ENCODE results near the gene LRRC4B. TPM values are rescaled to one million over a fixed set of nuclear protein-coding genes. Genes with fewer than 3 reads are reported as not detected.
"Not testable (repeated sequence)": the region's sequence is repeated elsewhere in the genome, so short reads cannot be mapped to it uniquely, and the experiment has no call there.

Gene LRRC4B
- total RNA-seq, 1 donor from 2014 or later, result not detected

DNA sequence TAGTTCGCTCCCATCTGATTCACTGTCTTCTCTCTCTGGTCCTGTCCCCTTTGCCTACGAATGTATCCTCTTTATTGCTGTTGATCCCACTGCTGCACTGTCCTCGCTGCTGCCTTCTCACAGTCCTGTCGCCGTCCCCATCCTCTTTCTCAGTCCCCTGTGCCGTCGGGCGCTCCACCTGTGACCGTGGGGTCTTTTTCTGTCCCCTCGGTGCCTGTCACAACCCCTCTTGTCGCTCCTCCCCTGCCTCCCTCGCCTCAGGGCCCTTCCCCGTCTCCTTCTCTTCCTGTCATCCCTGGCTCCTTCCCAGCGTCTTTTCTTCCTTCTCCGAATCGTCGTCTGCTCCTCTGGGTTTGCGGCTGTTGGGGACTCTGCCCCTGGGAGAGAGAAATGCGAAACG lies 39.2 kb upstream of the LRRC4B start:
- Histone ChIP-seq H2AFZ (ENCODE audit: low read depth, low read length) (no peak overlapping the region), H3K4me2 (ENCODE audit: low read length) (no peak overlapping the region), H3K79me2 (ENCODE audit: insufficient read depth, low read length) (no peaks in the 10 kb centered on the region), H3K9me3 (ENCODE audit: insufficient read depth, low read depth, low read length) (no peaks in the 10 kb centered on the region), H3K4me1 (ENCODE audit: insufficient read depth, low read length) (no peaks in the 10 kb centered on the region), H3K9ac (ENCODE audit: low read length) (no peak overlapping the region), H4K20me1 (ENCODE audit: insufficient read depth, low read length) (no peaks in the 10 kb centered on the region), H3K36me3 (ENCODE audit: insufficient read depth, low read length) (no peaks in the 10 kb centered on the region), H3K4me3 (ENCODE audit: insufficient read depth, low read depth, low read length) (no peak overlapping the region), H3K27me3 (ENCODE audit: insufficient read depth, low read length) (no peaks in the 10 kb centered on the region), H3K27ac (ENCODE audit: low read depth, low read length) (no peak overlapping the region)
- H3K36me3 Mint-ChIP-seq (ENCODE audit: low read depth, unreplicated experiment), result no peaks in the 10 kb centered on the region
- TF ChIP-seq, protein P1, sequence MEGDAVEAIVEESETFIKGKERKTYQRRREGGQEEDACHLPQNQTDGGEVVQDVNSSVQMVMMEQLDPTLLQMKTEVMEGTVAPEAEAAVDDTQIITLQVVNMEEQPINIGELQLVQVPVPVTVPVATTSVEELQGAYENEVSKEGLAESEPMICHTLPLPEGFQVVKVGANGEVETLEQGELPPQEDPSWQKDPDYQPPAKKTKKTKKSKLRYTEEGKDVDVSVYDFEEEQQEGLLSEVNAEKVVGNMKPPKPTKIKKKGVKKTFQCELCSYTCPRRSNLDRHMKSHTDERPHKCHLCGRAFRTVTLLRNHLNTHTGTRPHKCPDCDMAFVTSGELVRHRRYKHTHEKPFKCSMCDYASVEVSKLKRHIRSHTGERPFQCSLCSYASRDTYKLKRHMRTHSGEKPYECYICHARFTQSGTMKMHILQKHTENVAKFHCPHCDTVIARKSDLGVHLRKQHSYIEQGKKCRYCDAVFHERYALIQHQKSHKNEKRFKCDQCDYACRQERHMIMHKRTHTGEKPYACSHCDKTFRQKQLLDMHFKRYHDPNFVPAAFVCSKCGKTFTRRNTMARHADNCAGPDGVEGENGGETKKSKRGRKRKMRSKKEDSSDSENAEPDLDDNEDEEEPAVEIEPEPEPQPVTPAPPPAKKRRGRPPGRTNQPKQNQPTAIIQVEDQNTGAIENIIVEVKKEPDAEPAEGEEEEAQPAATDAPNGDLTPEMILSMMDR (IDR thresholded peaks at IDR 0.05; ENCODE audit: insufficient read depth, low read depth, low read length), result no peak
- TF ChIP-seq EZH2 (IDR thresholded peaks at IDR 0.05; ENCODE audit: insufficient read depth, low read length), result no peak
- DNase-seq (ENCODE audit: low read depth), result no peak
- H3K9me3 Mint-ChIP-seq (ENCODE audit: unreplicated experiment), result peaks cover 20% of the 10 kb centered on the region
- no peak overlapping the region for H3K27ac Mint-ChIP-seq (ENCODE audit: unreplicated experiment)
- no peaks in the 10 kb centered on the region for H3K4me1 Mint-ChIP-seq (ENCODE audit: low read depth, unreplicated experiment)
- H3K27me3 Mint-ChIP-seq (ENCODE audit: low read depth, unreplicated experiment), result no peaks in the 10 kb centered on the region
- FAIRE-seq, result no peak
- H3K4me3 Mint-ChIP-seq (ENCODE audit: unreplicated experiment), result no peak overlapping the region

DNA sequence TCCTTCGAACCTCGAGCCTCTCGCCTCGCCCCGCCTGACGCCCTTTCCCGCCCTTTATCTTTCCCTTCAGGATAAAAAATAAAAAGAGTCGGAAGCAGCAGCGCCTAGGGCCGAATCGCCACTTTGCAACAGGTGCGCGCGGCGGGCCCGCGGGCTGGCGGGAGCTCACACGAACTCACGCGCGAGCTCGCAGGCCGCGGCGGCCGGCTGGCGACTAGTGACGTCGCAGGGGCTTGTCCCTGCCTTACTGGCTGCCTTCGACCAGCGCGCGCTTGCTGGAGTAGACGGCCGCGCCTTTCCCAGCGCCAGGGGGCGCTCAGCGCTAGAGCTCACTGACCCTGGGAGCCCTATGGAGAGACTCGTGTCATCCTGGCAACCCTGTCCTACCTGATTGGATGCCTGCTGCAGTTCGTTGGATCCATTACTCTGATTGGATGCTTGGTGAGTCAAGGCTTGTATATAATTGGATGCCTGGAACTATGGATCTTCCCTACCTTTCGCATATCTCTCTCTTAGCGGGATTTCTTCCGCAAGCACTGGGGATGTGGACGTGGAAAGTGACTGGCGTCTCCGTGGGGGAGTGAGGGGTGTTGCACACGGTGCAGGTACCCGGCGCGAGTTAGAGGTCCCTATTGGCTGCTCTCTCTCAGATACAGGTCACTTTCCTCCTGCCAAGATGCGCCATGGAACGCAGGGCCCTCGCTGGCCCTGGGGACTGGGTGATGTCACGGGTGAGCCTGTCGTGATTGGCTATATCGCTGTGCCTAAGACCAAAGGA lies 38.0 kb upstream of the LRRC4B start:
- H3K79me2 ChIP-seq (ENCODE audit: insufficient read depth, low read length); H3K27ac ChIP-seq (ENCODE audit: low read depth, low read length); H3K4me3 Mint-ChIP-seq (ENCODE audit: unreplicated experiment); H3K27ac Mint-ChIP-seq (ENCODE audit: unreplicated experiment); H3K27me3 Mint-ChIP-seq (ENCODE audit: low read depth, unreplicated experiment); H3K4me1 Mint-ChIP-seq (ENCODE audit: low read depth, unreplicated experiment); FAIRE-seq; H3K36me3 Mint-ChIP-seq (ENCODE audit: low read depth, unreplicated experiment); H3K4me1 ChIP-seq (ENCODE audit: insufficient read depth, low read length); H3K4me3 ChIP-seq (ENCODE audit: insufficient read depth, low read depth, low read length); H3K27me3 ChIP-seq (ENCODE audit: insufficient read depth, low read length); DNase-seq (ENCODE audit: low read depth); H3K36me3 ChIP-seq (ENCODE audit: insufficient read depth, low read length); H3K9me3 ChIP-seq (ENCODE audit: insufficient read depth, low read depth, low read length); H2AFZ ChIP-seq (ENCODE audit: low read depth, low read length); H4K20me1 ChIP-seq (ENCODE audit: insufficient read depth, low read length); H3K4me2 ChIP-seq (ENCODE audit: low read length); H3K9ac ChIP-seq (ENCODE audit: low read length): not testable (repeated sequence)
- H3K9me3 Mint-ChIP-seq (ENCODE audit: unreplicated experiment), result peaks cover 22% of the 10 kb centered on the region

DNA sequence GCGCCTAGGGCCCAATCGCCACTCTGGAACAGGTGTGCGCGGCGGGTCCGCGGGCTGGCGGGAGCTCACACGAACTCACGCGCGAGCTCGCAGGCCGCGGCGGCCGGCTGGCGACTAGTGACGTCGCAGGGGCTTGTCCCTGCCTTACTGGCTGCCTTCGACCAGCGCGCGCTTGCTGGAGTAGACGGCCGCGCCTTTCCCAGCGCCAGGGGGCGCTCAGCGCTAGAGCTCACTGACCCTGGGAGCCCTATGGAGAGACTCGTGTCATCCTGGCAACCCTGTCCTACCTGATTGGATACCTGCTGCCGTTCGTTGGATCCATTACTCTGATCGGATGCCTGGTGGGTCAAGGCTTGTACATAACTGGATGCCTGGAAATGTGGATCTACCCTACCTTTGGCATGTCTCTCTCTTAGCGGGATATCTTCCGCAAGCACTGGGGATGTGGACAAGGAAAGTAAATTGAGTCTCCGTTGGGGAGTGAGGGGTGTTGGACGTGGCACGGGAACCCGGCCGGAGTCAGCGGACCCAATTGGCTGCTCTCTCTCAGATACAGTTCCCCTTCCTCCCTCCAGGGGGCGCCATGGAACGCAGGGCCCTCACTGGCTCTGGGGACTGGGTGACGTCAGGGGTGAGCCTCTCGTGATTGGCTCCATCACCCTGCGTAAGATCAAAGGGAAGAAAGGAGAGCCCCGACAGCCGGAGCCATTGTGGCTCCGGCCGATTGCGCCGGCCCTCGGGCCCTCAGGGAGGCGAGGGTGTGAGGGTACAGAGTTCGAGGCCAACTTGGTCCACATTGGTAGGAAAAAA lies 36.2 kb upstream of the LRRC4B start:
- DNase-seq (ENCODE audit: low read depth); H3K27ac ChIP-seq (ENCODE audit: low read depth, low read length); H3K4me3 ChIP-seq (ENCODE audit: insufficient read depth, low read depth, low read length); H2AFZ ChIP-seq (ENCODE audit: low read depth, low read length); H3K9ac ChIP-seq (ENCODE audit: low read length); H3K27me3 Mint-ChIP-seq (ENCODE audit: low read depth, unreplicated experiment); H3K4me3 Mint-ChIP-seq (ENCODE audit: unreplicated experiment); H3K27me3 ChIP-seq (ENCODE audit: insufficient read depth, low read length); H4K20me1 ChIP-seq (ENCODE audit: insufficient read depth, low read length); H3K9me3 ChIP-seq (ENCODE audit: insufficient read depth, low read depth, low read length); H3K79me2 ChIP-seq (ENCODE audit: insufficient read depth, low read length); H3K36me3 ChIP-seq (ENCODE audit: insufficient read depth, low read length); FAIRE-seq; H3K4me2 ChIP-seq (ENCODE audit: low read length); H3K27ac Mint-ChIP-seq (ENCODE audit: unreplicated experiment); H3K36me3 Mint-ChIP-seq (ENCODE audit: low read depth, unreplicated experiment); H3K4me1 Mint-ChIP-seq (ENCODE audit: low read depth, unreplicated experiment); H3K4me1 ChIP-seq (ENCODE audit: insufficient read depth, low read length): not testable (repeated sequence)
- peaks cover 22% of the 10 kb centered on the region for H3K9me3 Mint-ChIP-seq (ENCODE audit: unreplicated experiment)

Data from astrocyte (in vitro differentiated cells and primary cell).